Measurements from ENCODE around the gene RMC1.

DNA sequence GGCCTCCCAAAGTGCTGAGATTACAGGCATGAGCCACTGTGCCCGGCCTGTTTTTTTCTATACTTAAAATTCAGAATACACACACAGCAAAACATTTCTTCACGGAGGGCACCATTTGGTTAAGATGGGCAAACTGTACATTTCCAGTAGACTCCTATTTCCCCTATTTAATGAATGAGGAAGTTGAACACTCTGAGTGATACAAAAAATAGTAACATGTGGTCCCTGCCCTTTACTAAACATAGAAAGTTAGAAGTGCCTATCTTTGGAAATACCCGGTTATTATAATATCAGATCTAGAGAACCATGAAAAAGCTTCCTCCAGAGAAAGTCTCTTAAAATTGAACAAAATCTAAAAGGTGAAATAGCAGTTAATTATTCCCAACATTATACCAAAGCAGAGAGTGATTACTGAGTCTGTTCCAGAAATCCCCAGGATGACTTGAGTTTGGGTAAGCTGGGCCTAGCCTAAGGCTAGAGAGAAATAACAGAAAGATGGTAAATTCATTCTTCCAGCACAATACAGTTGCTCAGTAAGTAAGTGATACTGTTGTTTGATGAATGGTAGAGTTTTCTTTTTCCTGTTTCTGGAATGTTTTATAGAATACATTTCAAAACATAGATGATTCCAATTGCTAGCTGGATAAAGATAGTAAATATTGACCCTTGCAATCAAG lies 23.3 kb upstream of the RMC1 start:
- TF ChIP-seq, protein P1, sequence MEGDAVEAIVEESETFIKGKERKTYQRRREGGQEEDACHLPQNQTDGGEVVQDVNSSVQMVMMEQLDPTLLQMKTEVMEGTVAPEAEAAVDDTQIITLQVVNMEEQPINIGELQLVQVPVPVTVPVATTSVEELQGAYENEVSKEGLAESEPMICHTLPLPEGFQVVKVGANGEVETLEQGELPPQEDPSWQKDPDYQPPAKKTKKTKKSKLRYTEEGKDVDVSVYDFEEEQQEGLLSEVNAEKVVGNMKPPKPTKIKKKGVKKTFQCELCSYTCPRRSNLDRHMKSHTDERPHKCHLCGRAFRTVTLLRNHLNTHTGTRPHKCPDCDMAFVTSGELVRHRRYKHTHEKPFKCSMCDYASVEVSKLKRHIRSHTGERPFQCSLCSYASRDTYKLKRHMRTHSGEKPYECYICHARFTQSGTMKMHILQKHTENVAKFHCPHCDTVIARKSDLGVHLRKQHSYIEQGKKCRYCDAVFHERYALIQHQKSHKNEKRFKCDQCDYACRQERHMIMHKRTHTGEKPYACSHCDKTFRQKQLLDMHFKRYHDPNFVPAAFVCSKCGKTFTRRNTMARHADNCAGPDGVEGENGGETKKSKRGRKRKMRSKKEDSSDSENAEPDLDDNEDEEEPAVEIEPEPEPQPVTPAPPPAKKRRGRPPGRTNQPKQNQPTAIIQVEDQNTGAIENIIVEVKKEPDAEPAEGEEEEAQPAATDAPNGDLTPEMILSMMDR (IDR thresholded peaks at IDR 0.05; ENCODE audit: low read depth, low read length), result no peak
- TF ChIP-seq EZH2phosphoT487 (IDR thresholded peaks at IDR 0.05; ENCODE audit: low read depth), result no peak
